Activated gamma-delta T cell treated with anti-CD3 and anti-CD28 coated beads, Interleukin-2, amount 50 U/mL, for 16 hours (primary cell): Measurements from ENCODE around the gene AKT2.
A peak's percentile ranks its signal among the peaks of the same experiment; 100 is the strongest.
"Not testable (repeated sequence)": the region's sequence is repeated elsewhere in the genome, so short reads cannot be mapped to it uniquely, and the experiment has no call there.

Source experiments
- DNase-seq: peaks from one replicate; pipeline ENCODE4 v3.0.0-alpha.2; 2020; ENCODE audit warnings: low read depth

AKT2 gene

DNA sequence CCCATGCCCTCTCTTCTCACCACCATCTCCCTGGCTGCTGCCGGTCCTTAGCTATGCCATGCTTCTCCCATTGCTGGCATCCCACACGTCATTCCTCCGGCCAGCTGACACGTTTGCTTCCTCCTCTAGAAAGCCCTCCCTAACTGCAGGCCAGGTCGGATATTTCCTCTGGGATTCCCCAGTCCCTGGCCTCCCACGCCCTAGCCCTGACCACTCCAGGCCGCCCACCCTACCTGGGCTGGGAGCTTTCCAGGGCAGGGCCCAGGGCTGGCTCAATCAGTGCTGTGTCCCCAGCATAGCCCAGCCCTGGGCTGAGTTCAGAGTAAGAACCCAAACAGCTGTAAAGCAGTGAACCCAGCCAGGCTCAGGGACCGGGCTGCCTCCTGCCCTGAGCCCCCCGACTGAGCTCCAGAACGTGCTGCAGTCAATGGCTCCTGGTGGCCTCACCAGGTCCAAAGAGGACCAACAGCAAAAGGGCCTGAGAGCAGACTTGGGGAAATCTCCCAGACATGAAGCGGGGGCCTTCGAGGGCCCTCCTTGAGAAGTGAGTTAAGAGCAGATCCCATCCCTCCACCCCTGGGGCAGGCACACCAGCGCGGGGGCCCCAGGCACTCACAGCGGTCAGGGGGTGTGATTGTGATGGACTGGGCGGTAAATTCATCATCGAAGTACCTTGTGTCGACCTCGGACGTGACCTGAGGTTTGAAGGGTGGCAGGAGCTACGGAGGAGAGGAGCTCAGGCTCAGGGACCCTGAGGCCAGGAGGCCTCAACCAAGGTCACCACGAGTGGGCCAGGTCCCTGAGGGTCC is 50.5 kb downstream of the AKT2 start:
- no peak for DNase-seq

DNA sequence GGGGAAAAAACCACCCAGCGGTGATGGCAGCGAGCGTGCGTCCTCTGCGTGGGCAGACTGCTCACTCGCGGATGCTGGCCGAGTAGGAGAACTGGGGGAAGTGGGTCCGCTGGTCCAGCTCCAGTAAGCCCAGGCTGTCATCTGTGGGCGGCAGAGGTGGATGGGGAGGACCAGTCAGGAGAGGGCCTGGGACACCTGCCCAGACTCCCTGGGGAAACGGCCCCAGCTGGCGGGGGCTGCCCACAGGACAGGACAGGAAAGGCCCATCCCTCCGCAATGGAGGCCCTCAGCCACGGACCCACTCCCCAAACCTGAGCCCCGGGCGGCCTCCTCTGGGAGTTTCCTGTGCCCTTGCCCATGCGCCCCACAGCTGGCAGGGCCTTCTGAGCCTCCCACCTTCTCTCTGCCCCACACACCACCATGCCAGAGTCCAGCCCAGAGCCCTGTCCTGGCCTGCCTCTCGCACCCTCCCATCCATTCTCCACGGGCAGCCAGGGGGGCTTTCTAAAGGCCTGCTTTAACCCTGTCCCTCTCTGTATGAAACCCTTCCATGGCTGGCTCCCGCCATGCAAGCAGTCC is 51.2 kb downstream of the AKT2 start:
- DNase-seq = no peak

DNA sequence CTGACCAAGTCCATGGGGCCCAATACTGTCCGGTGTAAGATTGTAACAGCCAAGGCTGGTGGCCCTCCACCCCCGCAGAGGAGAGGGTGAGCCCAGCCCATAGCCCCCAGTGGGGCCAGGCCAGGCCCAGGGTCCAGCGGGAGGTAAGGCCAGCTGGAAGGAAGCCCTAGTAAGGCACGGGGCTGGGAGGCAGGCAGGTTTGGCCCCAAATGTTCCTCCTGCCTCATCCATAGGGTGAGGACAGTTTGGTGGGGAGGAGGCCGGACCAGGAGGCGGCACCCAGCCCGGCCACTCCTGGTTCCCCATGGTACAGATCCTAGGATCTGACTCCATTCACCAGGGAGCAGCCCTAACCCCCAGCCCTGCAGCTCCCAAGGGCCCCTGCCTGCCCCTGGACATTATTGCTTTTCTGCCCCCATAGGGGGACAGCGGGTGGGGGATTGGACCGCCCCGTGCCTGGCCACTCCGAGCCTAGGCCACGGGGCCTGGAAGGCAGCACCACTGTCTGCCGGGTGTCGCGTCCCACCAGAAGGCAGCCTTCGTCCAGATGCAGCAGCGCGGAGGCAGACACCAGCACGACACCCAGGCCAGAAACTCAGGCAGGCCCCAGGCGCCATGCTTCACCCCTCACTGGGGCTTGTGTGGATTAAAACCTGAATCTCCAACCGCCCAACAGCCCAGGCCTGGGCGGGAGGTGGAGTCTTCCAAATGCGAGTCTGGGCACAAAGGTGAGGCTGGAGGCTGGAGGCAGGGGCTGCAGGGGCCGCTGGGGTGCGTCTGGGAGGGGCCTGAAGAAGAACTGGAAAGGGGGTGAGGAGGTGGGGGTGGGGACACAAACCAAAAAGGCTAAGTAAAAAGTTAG is 52.0 kb downstream of the AKT2 start:
- DNase-seq = no peak

DNA sequence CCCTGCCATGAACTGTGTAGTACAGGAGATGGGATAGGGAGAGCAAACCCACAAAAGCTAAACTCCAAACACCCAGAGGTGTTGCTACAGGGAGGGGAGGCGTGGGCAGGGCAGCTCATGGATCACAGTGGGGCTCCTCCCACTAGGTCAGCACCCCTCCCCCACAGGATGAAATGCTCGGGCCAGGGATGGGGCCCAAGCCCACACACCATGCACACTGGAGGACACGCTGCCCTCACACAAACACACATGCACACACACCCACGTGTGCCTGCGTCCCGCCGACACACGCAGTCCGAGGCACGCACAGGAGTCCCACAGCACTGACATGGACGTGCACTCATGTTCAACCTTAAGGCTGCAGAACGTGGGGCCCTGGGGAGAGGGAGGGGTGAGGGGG is 52.7 kb downstream of the AKT2 start:
- no peak for DNase-seq

DNA sequence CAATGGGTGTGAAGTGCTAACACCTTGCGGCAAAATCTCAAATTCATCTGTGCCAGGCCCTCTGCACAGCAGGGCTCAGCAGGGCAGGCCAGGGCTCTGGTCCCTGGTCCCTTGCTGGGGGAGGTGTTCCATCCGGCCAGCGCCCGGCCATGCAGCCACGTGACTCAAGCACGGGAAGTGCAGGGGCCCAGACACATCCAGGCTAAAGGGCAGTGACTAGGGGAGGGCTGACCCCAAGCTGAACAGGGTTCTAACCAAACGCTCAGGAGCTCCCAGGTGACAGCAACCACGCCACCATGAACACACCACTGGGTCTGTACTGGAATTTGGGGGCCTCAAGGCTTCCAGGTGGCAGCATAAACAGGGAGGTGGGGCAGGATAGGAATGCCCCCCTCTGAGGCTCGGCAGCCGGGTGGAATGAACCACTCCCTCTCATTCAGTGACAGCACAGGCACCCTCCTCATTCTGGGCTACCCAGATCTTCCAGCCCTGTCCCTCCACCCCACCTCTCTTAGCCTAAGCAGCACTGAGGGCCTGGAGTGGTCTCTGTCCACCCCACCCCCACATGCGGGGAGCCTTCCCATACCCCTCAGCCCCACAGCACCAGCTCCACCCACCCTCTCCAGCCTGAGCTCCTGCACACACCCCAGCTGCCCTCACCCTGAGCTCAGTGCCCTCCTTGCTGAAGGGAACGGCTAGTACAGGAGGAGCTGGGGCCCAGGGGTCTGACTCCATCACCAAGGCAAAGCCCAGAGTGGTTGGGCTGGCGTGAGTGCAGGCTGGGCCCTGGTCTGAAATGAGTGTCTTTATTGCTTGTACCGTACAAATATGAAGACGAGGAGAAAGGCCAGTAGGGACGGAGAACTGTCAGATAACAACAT is 53.4 kb downstream of the AKT2 start:
- DNase-seq = no peak

DNA sequence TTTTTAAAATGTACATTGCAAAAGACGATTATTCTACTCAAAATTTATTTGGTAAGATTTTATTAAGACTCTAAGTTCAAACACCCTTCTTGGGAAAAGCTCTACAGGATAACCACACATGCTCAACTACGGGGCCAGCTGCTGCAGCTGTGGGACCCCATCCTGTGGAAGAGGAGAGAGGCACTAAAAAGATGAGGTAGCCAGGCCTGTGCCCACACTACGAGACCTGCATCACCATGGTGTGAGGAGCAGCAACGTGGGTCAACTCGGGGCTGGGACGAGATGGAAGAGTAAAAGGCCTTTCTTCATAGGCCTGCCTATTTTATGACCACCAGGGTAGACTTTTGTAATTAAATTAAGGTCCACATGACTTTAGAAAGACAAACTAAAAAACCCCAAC is 54.1 kb downstream of the AKT2 start:
- DNase-seq = no peak

DNA sequence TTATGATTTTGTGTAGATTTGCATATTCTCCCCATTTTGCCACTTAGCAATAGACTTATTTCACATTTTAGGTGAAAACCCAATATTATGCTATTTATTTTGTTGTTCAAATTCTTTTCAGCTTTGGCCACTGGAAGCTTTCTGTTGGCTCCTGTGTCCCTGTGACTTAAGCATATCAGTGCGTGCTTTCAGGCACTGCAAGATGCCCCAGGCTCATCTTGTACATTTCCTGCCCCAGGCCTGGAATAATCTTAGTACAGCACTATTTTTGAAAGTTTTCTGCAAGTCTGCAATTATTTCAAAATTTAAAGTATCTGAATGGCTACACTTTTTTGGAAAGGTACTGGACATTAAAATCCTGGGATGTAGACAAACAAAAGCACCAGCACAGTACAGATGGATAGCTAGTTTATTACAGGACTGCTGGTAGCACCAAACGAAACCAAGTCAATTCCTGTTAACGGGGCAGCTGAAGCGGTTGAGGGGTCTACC is 55.2 kb downstream of the AKT2 start:
- no peak for DNase-seq

DNA sequence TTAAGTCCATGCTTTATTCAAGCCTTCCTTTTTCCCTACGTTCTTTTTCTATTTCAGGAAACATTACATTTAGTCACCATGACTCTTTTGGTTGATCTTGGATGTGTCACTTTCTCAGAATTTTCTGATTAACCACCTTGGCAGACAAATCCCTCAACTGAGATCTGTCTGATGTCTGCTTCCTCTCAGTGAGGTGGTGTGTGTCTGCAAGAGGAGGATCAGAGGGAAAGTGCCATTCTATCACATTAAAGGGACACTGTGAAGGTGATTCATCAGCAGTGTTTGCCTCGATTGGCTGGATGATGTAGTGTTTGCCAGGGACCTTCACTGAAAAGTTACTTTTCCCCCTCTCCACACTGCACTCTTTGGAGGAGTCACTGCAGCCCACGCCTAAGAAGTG is 55.7 kb downstream of the AKT2 start:
- no peak for DNase-seq

DNA sequence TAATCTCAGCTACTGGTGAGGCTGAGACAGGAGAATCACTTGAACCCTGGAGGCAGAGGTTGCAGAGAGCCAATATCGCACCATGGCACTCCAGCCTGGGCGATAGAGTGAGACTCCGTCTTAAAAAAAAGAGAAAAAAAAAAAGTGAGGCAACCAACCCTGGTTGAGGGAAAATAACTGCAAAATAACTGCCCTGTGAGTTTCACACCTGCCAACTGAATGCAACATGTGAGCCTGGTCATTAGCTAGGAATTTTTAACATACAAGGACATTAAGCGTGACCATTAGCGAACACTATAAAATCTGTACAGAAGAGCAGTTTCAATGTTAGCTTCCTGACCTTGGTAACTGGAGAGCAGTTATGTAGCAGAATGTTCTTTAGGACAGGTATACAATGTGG is 56.3 kb downstream of the AKT2 start:
- DNase-seq = no peak

DNA sequence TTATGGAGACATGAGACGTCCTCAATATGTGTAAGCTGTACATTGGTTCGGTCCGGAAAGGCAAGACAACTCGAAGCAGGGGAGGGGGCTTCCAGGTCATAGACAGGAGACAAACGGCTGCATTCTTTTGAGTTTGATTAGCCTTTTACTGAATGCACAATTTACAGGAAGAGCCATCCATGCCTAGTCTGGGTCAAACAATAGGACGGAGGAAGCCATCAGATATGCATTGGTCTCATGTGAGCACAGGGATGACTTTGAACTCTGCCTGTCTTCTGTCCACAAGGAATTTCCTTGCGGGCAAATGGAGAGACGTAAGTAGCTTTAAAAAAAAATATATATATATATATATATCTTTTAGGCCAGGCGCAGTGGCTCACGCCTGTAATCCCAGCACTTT is 56.8 kb downstream of the AKT2 start:
- DNase-seq = no peak

DNA sequence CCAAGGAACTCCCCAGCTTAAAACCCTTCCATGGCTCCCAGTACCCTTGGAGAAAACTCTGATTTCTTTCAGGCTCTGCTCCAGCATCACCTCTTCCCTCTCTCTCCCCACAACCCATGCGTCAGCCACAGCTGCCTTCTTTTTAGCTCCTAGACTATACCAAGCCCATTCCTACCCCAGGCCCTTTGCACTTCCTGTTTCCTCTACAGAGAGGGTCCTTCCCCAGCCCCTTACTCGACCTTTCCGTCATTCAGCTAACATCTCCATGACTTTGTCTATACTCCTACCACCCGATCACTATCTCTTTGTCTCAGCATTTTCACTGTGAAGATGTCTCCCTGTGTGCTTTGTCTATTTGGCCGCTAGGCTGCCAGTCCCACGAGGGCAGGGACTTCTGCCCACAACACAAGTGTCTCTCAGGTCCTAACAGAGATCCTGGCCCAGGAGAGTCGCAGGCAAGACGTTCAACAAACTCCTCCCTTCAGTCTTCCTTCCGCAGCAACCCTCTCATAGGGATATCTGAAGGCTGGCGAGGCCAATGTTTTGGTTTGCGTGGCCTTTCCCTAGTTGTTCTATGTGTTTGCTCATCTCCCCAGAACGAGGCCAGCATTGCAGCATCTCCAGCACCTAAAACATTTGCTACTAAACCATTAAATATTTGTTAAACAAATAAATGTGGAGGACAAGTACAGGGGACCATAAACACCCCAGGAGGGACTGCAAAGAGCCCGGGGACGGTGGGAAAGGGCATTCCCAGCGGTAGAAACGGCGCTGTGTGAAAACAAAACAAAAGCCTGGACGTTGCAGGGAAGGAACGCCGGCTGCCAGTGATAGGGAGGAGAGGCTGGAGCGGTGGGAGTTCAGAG is 59.5 kb downstream of the AKT2 start:
- no peak for DNase-seq

DNA sequence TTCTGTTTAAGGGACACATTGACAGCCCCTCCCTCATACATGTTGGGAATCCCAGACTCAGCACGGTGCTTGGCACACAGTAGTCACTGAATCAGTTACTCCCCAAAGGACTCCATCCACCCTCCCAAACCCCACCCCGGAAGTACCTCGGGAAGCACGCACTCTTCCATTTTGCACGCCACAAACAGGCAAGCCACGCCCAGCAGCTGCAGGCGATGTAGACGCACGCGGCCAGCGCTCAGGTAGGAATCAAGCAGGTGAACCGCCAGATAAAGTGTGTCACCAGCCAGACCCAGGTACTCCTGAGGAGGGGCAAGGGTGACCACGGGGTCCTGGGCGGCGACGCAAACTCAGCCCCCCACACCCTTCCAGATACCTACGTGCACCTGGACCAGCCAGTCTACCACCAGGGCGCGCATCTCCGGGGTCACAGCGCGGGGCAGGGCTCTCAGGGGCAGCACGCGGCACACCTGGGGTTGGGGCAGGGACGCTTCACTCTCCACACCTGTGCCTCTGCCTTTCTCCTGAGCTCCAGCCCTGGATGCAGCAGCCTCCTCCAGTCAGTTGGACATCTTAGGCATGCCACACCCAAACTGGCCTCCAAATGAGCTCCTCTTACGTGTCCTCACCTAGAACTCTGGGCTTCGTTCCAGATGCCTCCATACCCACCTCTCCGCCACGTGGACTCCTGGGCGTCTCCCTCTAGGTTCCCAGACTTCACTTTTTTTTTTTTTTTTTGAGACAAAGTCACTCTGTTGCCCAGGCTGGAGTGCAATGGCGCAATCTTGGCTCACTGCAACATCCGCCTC is 60.6 kb downstream of the AKT2 start:
- DNase-seq = no peak

DNA sequence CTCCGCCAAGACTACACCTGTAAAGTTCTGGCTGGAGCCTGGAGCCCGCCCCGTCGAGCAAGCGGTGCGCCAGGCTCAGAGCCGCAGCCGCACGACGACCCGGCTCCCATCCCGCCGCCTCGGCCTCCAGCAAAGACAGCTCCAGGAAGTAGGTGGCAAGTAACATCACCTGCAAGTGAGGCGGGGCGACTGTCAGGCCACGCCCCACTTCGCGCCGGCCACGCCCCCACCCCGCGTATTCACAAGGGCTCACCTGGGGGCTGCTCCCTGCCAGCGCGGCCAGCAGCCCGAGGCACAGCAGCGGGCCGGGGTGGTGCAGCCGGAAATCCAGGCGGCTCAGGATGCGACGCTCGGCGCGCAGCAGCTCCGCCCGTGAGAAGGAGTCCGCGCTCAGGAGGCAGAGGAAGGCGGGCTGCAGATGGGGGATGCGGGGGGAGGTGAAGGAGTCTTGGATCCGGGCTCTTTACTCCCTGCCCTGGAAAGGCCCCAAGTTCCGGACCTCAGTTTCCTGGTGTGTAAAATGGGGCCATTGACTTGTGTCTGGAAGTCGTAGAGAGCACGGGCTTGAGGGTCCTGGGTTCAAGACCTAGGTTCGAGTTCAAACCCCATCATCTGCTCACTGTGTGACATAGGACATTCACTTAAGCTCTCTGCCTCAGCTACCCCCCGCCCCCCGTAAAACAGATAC is 61.9 kb downstream of the AKT2 start:
- no peak for DNase-seq

DNA sequence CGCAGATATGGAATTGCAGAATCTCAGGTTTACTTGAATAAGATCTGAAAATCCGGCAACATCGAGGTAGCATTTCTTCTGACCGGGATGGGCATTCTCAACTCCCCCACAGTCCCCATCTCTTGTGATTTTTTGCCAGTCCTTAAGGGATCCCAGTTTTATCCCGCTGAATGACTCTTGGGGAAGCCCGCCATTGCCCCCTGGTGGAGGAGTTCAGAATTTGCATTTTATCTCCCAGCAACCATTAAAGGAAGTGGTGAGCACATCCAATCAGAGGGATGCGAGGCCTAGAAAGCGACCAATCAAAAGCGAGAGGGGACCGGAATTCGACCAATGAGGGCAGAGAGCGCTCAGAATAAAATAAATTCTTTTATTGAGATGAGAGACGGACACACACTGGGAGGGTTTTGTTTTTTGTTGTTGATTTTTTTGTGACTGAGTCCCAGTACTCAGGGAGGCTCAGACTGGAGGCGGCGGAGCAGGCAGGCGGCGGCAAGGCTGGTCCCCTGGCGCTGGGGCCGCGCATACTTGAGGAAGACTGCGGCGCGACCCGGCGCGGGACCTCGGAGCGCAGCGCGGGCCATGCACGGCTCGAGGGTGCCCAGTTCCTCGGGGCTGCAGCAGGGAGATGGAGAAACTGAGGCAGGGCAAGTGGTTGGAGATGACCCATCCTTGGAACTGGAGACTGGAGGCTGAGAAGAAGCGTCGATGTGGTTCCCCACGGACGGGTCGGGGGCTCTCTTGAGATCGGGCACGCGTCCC is 63.1 kb downstream of the AKT2 start:
- DNase-seq = peak; percentile 61

DNA sequence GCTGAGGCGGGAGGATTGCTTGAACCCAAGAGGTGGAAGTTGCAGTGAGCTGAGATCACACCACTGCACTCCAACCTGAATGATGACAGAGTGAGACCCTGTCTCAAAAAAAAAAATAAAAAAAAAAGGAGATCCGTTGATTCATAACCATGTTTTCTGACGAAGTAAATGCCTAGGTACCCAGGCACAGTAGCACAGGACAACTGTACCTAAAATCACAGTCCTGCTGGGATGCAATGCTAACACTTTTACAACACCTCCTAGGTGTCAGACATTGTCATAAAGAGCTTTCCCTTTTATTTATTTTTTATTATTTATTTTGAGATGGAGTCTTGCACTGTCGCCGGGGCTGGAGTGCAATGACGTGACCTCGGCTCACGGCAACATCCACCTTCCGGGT is 64.5 kb downstream of the AKT2 start:
- DNase-seq = no peak

DNA sequence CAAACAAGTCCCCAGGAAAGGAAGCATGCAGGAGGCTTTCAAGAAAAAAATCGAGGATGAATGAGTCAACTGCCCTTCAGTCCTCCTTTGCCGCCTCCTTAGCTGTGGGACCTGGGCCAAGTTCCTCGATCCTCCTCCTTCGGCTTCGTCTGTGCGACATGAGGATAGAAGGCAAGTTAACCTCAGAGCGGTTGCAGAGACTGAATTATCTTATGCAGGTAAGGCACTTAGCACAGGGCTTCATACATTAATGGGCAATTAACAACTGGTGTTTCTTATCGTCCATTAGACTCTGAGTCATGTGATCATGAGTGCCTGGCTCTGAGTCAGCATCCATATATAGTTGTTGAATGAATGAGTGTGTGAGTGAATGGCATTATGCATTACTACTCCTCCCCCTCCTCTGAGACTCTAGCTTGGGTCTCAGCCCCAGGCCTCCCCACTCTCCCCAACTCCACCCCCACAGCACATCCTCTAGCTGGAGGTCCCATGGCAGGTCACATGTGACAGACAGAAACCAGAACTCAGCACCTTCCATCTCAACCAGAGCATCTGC is 65.3 kb downstream of the AKT2 start:
- DNase-seq = no peak

DNA sequence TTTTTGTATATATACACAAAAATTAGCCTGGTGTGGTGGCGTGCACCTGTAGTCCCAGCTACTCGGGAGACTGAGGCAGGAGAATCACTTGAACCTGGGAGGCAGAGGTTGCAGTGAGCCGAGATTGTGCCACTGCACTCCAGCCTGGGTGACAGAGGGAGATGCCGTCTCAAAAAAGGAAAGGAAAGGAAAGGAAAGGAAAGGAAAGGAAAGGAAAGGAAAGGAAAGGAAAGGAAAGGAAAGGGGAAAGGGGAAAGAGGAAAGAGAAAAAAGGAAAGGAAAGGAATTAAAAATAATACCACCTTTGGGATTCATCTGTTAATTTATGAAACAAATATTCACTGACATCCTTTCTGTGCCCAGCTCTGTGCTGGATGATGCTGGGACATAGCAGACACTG is 66.1 kb downstream of the AKT2 start:
- not testable (repeated sequence) for DNase-seq
